HCT116 (cell line): ENCODE data around the gene TMEM132D. TPM values are rescaled to one million over a fixed set of nuclear protein-coding genes. Genes with fewer than 3 reads are reported as not detected.

ENCODE experiments used
- ATAC-seq: fragments of 200-7000 bp; cut with Tn5 transposase; 2 replicates; pipeline ENCODE4 v1.9.1; 2020; ENCODE audit warnings: mild to moderate bottlenecking, moderate library complexity
- BruUV-seq: library from RNA; stranded (reverse); fragments of 400-500 nt; replicated peaks from 2 replicates; lab custom pipeline; 2021; lab: Mats Ljungman, UMichigan
- CTCF ChIA-PET: fragments of 300-600 bp; sonication (Branson Sonifier 250); formaldehyde crosslinking; loops from one replicate; lab custom pipeline; 2021; ENCODE audit warnings: antibody characterized with exemption; lab: Charles Lee
- POLR2A ChIA-PET: fragments of 300-600, 350-600 bp; sonication (Branson Sonifier 250); formaldehyde crosslinking; loops from one replicate; lab custom pipeline; 2021; ENCODE audit warnings: antibody characterized with exemption; lab: Charles Lee
- RAD21 ChIA-PET, 2 experiments: fragments of 300-600 bp; sonication (Branson Sonifier 250); formaldehyde crosslinking; loops; one replicate each; lab custom pipeline; 2023; ENCODE audit warnings: low total read pairs in 2 of 2; ENCODE audit not compliant: uncharacterized antibody in 2 of 2, unreplicated experiment in 2 of 2, low non-redundant PET in 1 of 2; lab: Charles Lee
- DNase-seq: peaks from one replicate; pipeline ENCODE4 v3.0.0-alpha.2; 2010; ENCODE audit warnings: low read depth, low spot score
- H2AFZ ChIP-seq: fragments of 200-600 bp; shearing (Covaris generic), sonication (generic); 2 replicates; pipeline ENCODE4 v1.6.1; 2017; ENCODE audit warnings: low read depth, mixed run types, mixed read lengths, antibody characterized with exemption, low read length; ENCODE audit not compliant: poor library complexity, severe bottlenecking
- H3K27ac ChIP-seq: 2 replicates; pipeline ENCODE4 v1.5.1; 2012; ENCODE audit warnings: low read depth, low read length
- H3K27me3 ChIP-seq: fragments of 200-600 bp; sonication (generic); 2 replicates; pipeline ENCODE4 v1.6.1; 2016; ENCODE audit warnings: mixed run types, low read length, mixed read lengths; ENCODE audit not compliant: insufficient read depth
- H3K36me3 ChIP-seq, 2 experiments: fragments of 200-500 bp in 1 of 2; fragments of 200-600 bp in 1 of 2; sonication (Bioruptor generic) in 1 of 2; sonication (generic) in 1 of 2; 2 replicates each; pipeline versions ENCODE4 v1.5.1 to v1.6.1; 2014 to 2016; ENCODE audit warnings: low read length in 2 of 2, inconsistent platforms in 1 of 2, mixed read lengths in 1 of 2, mixed run types in 1 of 2; ENCODE audit not compliant: insufficient read depth in 2 of 2, control insufficient read depth in 1 of 2
- H3K4me1 ChIP-seq, 2 experiments: fragments of 200-600 bp in 1 of 2; sonication (generic) in 1 of 2; 2 replicates each; pipeline versions ENCODE4 v1.5.1 to v1.6.1; 2012 to 2017; ENCODE audit warnings: low read length in 2 of 2, inconsistent platforms in 1 of 2, mild to moderate bottlenecking in 1 of 2, mixed read lengths in 1 of 2, mixed run types in 1 of 2, moderate library complexity in 1 of 2; ENCODE audit not compliant: insufficient read depth in 2 of 2, control insufficient read depth in 1 of 2
- H3K4me2 ChIP-seq: fragments of 200-600 bp; sonication (generic); 2 replicates; pipeline ENCODE4 v1.6.1; 2017; ENCODE audit warnings: mixed run types, low read length, mixed read lengths
- H3K4me3 ChIP-seq, 2 experiments: fragments of 200-600 bp in 1 of 2; sonication (generic) in 1 of 2; replicated peaks in 1 of 2; 2 replicates each; pipeline ENCODE4 v1.5.1; 2011 to 2016; ENCODE audit warnings: low read length in 2 of 2, control low read depth in 1 of 2, low read depth in 1 of 2, mild to moderate bottlenecking in 1 of 2, mixed read lengths in 1 of 2, mixed run types in 1 of 2
- H3K79me2 ChIP-seq: fragments of 200-600 bp; sonication (generic); 2 replicates; pipeline ENCODE4 v1.6.1; 2017; ENCODE audit warnings: mild to moderate bottlenecking, mixed run types, low read length, moderate library complexity, mixed read lengths; ENCODE audit not compliant: insufficient read depth
- H3K9ac ChIP-seq: fragments of 200-600 bp; sonication (generic); 2 replicates; pipeline ENCODE4 v1.6.1; 2016; ENCODE audit warnings: low read length, mixed read lengths
- H3K9me2 ChIP-seq: fragments of 200-600 bp; sonication (generic), shearing (Covaris generic); 2 replicates; pipeline ENCODE4 v1.6.1; 2017; ENCODE audit warnings: mixed run types, mild to moderate bottlenecking, moderate library complexity; ENCODE audit not compliant: insufficient read depth
- H3K9me3 ChIP-seq, 2 experiments: fragments of 200-500 bp in 1 of 2; fragments of 200-600 bp in 1 of 2; sonication (Bioruptor generic) in 1 of 2; sonication (generic) in 1 of 2; 2 replicates each; pipeline ENCODE4 v1.6.1; 2014 to 2017; ENCODE audit warnings: low read length in 2 of 2, mixed read lengths in 2 of 2, inconsistent platforms in 1 of 2, low read depth in 1 of 2, mild to moderate bottlenecking in 1 of 2, mixed run types in 1 of 2, moderate library complexity in 1 of 2; ENCODE audit not compliant: control insufficient read depth in 1 of 2, insufficient read depth in 1 of 2
- H4K20me1 ChIP-seq: fragments of 200-600 bp; sonication (generic), shearing (Covaris generic); 2 replicates; pipeline ENCODE4 v1.6.1; 2017; ENCODE audit warnings: mixed run types, mild to moderate bottlenecking, moderate library complexity; ENCODE audit not compliant: insufficient read depth
- CBX3 ChIP-seq: IDR thresholded peaks from 2 replicates; pipeline ENCODE4 v1.6.1; 2012; ENCODE audit warnings: low read depth
- CEBPB ChIP-seq: IDR thresholded peaks from 2 replicates; pipeline ENCODE4 v1.6.1; 2012; ENCODE audit warnings: low read depth
- ELF1 ChIP-seq: IDR thresholded peaks from 2 replicates; pipeline ENCODE4 v1.6.1; 2012; ENCODE audit warnings: low read depth, borderline replicate concordance
- EZH2phosphoT487 ChIP-seq: fragments of 200-600 bp; IDR thresholded peaks from 2 replicates; pipeline ENCODE4 v1.6.1; 2018; ENCODE audit warnings: antibody characterized with exemption, borderline replicate concordance
- FOSL1 ChIP-seq: IDR thresholded peaks from 2 replicates; pipeline ENCODE4 v1.6.1; 2012; ENCODE audit warnings: low read depth
- POLR2A ChIP-seq: IDR thresholded peaks from 2 replicates; pipeline ENCODE4 v1.7.0; 2011; ENCODE audit warnings: borderline replicate concordance; ENCODE audit not compliant: insufficient read depth, insufficient read length; ENCODE audit errors: extremely low read depth
- POLR2AphosphoS5 ChIP-seq: IDR thresholded peaks from 2 replicates; pipeline ENCODE4 v1.6.1; 2011; ENCODE audit warnings: mild to moderate bottlenecking, low read depth, low read length, moderate library complexity
- RAD21 ChIP-seq: IDR thresholded peaks from 2 replicates; pipeline ENCODE4 v1.6.1; 2012; ENCODE audit warnings: low read depth, mild to moderate bottlenecking
- SP1 ChIP-seq: IDR thresholded peaks from 2 replicates; pipeline ENCODE4 v1.6.1; 2012; ENCODE audit warnings: low read depth
- TCF7L2 ChIP-seq: IDR thresholded peaks from 2 replicates; pipeline ENCODE4 v1.7.0; 2011; ENCODE audit warnings: borderline replicate concordance, inconsistent platforms; ENCODE audit not compliant: insufficient read depth, insufficient read length; ENCODE audit errors: extremely low read depth
- YY1 ChIP-seq: IDR thresholded peaks from 2 replicates; pipeline ENCODE4 v1.6.1; 2011; ENCODE audit warnings: low read length, low read depth, moderate library complexity, mild to moderate bottlenecking; ENCODE audit not compliant: insufficient replicate concordance; ENCODE audit errors: extremely low read depth
- ZFX ChIP-seq: fragments of 450-650 bp; IDR thresholded peaks from 2 replicates; pipeline ENCODE4 v1.6.1; 2017
- ZNF274 ChIP-seq: fragments of 200-500 bp; sonication (Bioruptor generic); IDR thresholded peaks from 2 replicates; pipeline ENCODE4 v1.6.1; 2014; ENCODE audit warnings: mild to moderate bottlenecking, low read depth, low read length, inconsistent platforms
- intact Hi-C: fragments of 100-400 bp; cut with micrococcal nuclease; formaldehyde crosslinking; loops from 2 replicates; pipeline ENCODE4 v1.10.0; 2022
- total RNA-seq: library from RNA; stranded (reverse); gene quantifications from one replicate; pipeline ENCODE4 v1.2.1, GENCODE V29; 2021; ENCODE audit not compliant: unreplicated experiment
- TF ChIP-seq, protein P1 (sequence below): IDR thresholded peaks from 2 replicates; pipeline ENCODE4 v1.6.1; 2011; ENCODE audit warnings: mild to moderate bottlenecking, low read length, moderate library complexity; ENCODE audit not compliant: insufficient replicate concordance; ENCODE audit errors: extremely low read depth
- TF ChIP-seq, protein P2 (sequence below), 3 experiments: fragments of 200-600 bp in 1 of 3; sonication (generic) in 1 of 3; IDR thresholded peaks in 2 of 3; conservative IDR thresholded peaks in 1 of 3; 2 replicates each; pipeline ENCODE4 v1.5.1; 2012 to 2017; ENCODE audit warnings: low read depth in 2 of 3, low read length in 2 of 3, antibody characterized with exemption in 1 of 3, borderline replicate concordance in 1 of 3, control low read depth in 1 of 3, mild to moderate bottlenecking in 1 of 3, mixed read lengths in 1 of 3, mixed run types in 1 of 3, moderate library complexity in 1 of 3; ENCODE audit not compliant: insufficient read depth in 1 of 3
- TF ChIP-seq, protein P3 (sequence below): IDR thresholded peaks from 2 replicates; pipeline ENCODE4 v1.6.1; 2012

TMEM132D gene
- total RNA-seq, 1 experiment from 2014 or later, result not detected

DNA sequence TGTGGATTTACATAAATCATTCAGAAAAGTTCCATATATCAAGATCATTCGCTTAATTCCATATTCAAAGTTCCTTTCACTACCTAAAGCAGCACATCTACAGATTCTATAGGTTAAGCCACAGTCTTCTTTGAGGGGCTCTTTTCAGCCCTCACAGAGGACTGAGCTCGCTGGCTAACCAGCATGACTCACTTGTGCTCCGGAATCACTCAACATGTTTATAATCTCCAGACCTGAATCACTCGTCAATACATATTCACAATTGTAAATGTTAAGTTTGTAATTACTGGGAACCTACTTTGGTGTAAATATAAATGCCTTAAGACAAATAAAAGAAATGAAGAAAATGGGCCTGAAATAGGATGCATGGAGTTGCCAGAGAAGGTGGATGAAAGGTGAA lies 315.7 kb downstream of the TMEM132D start:
- TF ChIP-seq, protein P1, sequence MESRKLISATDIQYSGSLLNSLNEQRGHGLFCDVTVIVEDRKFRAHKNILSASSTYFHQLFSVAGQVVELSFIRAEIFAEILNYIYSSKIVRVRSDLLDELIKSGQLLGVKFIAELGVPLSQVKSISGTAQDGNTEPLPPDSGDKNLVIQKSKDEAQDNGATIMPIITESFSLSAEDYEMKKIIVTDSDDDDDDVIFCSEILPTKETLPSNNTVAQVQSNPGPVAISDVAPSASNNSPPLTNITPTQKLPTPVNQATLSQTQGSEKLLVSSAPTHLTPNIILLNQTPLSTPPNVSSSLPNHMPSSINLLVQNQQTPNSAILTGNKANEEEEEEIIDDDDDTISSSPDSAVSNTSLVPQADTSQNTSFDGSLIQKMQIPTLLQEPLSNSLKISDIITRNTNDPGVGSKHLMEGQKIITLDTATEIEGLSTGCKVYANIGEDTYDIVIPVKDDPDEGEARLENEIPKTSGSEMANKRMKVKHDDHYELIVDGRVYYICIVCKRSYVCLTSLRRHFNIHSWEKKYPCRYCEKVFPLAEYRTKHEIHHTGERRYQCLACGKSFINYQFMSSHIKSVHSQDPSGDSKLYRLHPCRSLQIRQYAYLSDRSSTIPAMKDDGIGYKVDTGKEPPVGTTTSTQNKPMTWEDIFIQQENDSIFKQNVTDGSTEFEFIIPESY, result no peak
- TF ChIP-seq, protein P2, sequence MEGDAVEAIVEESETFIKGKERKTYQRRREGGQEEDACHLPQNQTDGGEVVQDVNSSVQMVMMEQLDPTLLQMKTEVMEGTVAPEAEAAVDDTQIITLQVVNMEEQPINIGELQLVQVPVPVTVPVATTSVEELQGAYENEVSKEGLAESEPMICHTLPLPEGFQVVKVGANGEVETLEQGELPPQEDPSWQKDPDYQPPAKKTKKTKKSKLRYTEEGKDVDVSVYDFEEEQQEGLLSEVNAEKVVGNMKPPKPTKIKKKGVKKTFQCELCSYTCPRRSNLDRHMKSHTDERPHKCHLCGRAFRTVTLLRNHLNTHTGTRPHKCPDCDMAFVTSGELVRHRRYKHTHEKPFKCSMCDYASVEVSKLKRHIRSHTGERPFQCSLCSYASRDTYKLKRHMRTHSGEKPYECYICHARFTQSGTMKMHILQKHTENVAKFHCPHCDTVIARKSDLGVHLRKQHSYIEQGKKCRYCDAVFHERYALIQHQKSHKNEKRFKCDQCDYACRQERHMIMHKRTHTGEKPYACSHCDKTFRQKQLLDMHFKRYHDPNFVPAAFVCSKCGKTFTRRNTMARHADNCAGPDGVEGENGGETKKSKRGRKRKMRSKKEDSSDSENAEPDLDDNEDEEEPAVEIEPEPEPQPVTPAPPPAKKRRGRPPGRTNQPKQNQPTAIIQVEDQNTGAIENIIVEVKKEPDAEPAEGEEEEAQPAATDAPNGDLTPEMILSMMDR (IDR thresholded peaks at IDR 0.05 in 2 of 3, conservative IDR thresholded peaks at IDR 0.05 in 1 of 3; ENCODE audit: borderline replicate concordance in 1 of 3, insufficient read depth in 1 of 3, low read depth in 2 of 3, low read length in 2 of 3), result no peak
- TF ChIP-seq POLR2A (no peak), SP1 (no peak), EZH2phosphoT487 (no peak), YY1 (no peak), FOSL1 (no peak), CBX3 (no peak), POLR2AphosphoS5 (no peak), ZNF274 (no peak), RAD21 (no peak), TCF7L2 (no peak), CEBPB (no peak), ELF1 (no peak), ZFX (no peak)
- TF ChIP-seq, protein P3, sequence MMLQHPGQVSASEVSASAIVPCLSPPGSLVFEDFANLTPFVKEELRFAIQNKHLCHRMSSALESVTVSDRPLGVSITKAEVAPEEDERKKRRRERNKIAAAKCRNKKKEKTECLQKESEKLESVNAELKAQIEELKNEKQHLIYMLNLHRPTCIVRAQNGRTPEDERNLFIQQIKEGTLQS, result no peak
- Histone ChIP-seq H3K36me3 (no peaks in the 10 kb centered on the region), H3K9me3 (peaks cover 11 to 16% of the 10 kb centered on the region in 2 experiments; a peak in 2 of 4 replicates), H3K27ac (no peak overlapping the region), H3K9ac (no peak overlapping the region), H2AFZ (no peak overlapping the region), H3K9me2 (no peaks in the 10 kb centered on the region), H3K4me2 (no peak overlapping the region), H3K79me2 (no peaks in the 10 kb centered on the region), H4K20me1 (no peaks in the 10 kb centered on the region), H3K4me1 (no peaks in the 10 kb centered on the region), H3K4me3 (no peak overlapping the region), H3K27me3 (no peaks in the 10 kb centered on the region)
- ChIA-PET CTCF (no interaction called here), RAD21 (no interaction called here), POLR2A (no interaction called here)
- intact Hi-C loops, result no loop called here
- no TSS peak for BruUV-seq
- DNase-seq, result no peak
- no peak for ATAC-seq
